Cardiac muscle cell (in vitro differentiated cells and primary cell): Measurements from ENCODE around the gene CHTF18. TPM values are rescaled to one million over a fixed set of nuclear protein-coding genes. Genes with fewer than 3 reads are reported as not detected.
"Not testable (repeated sequence)": the region's sequence is repeated elsewhere in the genome, so short reads cannot be mapped to it uniquely, and the experiment has no call there.

Experiments used
- DNase-seq, 2 donors: peaks; one replicate each; pipeline versions ENCODE4 v3.0.0 to v3.0.0-alpha.2; 2010 to 2017; ENCODE audit warnings: low read depth in 1 of 2, low spot score in 1 of 2
- H3K27ac ChIP-seq: fragments of 200-600 bp; sonication (generic); 2 replicates; pipeline ENCODE4 v1.5.1; 2016
- H3K27me3 ChIP-seq: fragments of 200-600 bp; sonication (generic); 2 replicates; pipeline ENCODE4 v1.6.0; 2016; ENCODE audit warnings: control low read depth
- H3K36me3 ChIP-seq: fragments of 200-600 bp; sonication (generic); 2 replicates; pipeline ENCODE4 v1.5.1; 2016; ENCODE audit warnings: control low read depth
- H3K4me1 ChIP-seq: fragments of 200-600 bp; sonication (generic); 2 replicates; pipeline ENCODE4 v1.8.1; 2017; ENCODE audit warnings: low read depth, mild to moderate bottlenecking, mixed run types
- H3K4me3 ChIP-seq: fragments of 200-600 bp; sonication (generic); 2 replicates; pipeline ENCODE4 v1.5.1; 2016; ENCODE audit warnings: mild to moderate bottlenecking
- H3K9me3 ChIP-seq: fragments of 200-600 bp; sonication (generic); 2 replicates; pipeline ENCODE4 v1.5.1; 2017; ENCODE audit warnings: low read depth, mild to moderate bottlenecking, control low read depth
- polyA plus RNA-seq: library from polyadenylated mRNA; unstranded; fragments of >200 nt; fragmentation: Nextera tagmentation; extraction: Ambion mirVana; gene quantifications from 2 replicates; pipeline ENCODE4 v1.2.1, GENCODE V29; 2016
- total RNA-seq: library from RNA; depleted of rRNA; stranded (reverse); fragments of >200 nt; gene quantifications from 2 replicates; pipeline ENCODE4 v1.2.3, GENCODE V29; 2016
- TF ChIP-seq, protein P1 (sequence below): IDR thresholded peaks from 2 replicates; pipeline ENCODE4 v1.5.1; 2012; ENCODE audit warnings: low read depth, mild to moderate bottlenecking, low read length

Gene CHTF18
- total and polyA plus RNA-seq, 2 experiments from 2014 or later = 43.6 to 107 TPM

DNA sequence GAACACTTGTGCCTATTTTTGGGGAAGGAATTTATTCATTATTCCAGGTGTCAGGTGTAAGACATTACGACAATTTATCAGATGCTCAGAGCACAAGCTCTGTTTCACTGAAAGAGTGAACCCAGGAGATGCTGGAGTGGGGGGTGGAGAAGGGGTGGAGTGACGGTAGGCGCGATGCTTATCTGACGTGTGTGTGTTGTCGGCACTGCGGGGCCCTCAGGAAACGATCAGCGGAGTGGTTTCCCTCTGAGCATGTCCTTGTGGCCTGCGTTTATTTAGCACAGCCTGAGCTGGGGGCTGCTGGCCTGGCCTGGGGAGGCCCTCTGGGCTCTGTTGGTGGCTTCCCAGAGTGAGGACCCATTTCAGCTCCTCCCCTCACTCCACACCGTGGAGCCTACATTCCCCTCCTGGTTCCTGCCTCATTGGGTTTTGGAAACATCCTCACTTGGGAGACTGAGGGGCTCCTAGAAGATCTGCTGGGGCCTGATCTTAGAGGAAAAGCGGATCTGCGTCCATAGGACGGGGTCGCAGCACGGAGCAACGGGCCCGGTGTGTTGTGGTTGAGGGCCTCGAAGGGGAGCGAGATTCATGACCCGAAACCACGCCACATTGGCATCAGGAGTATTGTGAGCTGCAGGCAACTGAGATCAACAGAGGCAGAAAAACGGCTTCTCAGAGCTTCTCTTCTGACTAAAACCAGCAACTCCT lies 31.1 kb downstream of the CHTF18 start:
- no peaks in the 10 kb centered on the region for H3K27me3 ChIP-seq
- no peaks in the 10 kb centered on the region for H3K9me3 ChIP-seq
- no peaks in the 10 kb centered on the region for H3K36me3 ChIP-seq
- no peak overlapping the region for H3K27ac ChIP-seq
- no peak for DNase-seq
- no peak overlapping the region for H3K4me3 ChIP-seq
- TF ChIP-seq, protein P1, sequence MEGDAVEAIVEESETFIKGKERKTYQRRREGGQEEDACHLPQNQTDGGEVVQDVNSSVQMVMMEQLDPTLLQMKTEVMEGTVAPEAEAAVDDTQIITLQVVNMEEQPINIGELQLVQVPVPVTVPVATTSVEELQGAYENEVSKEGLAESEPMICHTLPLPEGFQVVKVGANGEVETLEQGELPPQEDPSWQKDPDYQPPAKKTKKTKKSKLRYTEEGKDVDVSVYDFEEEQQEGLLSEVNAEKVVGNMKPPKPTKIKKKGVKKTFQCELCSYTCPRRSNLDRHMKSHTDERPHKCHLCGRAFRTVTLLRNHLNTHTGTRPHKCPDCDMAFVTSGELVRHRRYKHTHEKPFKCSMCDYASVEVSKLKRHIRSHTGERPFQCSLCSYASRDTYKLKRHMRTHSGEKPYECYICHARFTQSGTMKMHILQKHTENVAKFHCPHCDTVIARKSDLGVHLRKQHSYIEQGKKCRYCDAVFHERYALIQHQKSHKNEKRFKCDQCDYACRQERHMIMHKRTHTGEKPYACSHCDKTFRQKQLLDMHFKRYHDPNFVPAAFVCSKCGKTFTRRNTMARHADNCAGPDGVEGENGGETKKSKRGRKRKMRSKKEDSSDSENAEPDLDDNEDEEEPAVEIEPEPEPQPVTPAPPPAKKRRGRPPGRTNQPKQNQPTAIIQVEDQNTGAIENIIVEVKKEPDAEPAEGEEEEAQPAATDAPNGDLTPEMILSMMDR = no peak
- no peaks in the 10 kb centered on the region for H3K4me1 ChIP-seq

DNA sequence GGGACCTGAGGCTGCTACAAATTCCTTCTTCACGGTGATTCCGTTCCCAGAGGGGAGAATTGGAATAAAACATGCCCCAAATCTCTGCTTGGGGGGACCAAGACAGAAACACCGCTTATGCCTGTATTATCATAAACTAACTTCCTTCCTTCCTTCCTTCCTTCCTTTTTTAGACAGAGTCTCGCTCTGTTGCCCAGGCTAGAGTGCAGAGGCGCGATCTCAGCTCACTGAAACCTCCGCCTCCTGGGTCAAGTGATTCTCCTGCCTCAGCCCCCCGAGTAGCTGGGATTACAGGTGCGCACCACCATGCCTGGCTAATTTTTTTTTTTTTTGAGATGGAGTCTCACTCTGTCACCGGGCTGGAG lies 31.6 kb downstream of the CHTF18 start:
- DNase-seq, H3K36me3 ChIP-seq, H3K4me1 ChIP-seq, H3K27ac ChIP-seq, H3K27me3 ChIP-seq, H3K4me3 ChIP-seq, H3K9me3 ChIP-seq: not testable (repeated sequence)

DNA sequence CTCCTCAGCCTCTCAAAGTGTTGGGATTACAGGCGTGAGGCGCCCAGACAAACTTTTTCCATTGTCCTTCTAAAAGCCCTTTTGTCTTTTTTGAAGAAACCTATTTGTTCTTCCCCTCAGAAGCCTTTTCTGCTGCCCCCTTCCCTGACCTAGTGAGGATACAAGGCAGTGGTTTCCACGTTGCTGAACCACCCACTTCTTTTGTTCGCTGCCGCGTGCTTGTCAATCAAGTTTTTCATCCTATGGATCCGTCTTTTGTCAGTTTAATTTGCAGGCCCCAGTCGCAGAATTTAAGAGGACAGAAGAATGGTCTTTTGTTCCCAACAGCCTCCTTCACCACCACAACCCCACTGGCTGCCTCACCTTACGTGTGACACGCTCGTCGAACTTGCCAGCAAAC lies 32.3 kb downstream of the CHTF18 start:
- H3K27me3 ChIP-seq = no peaks in the 10 kb centered on the region
- H3K36me3 ChIP-seq = no peaks in the 10 kb centered on the region
- H3K9me3 ChIP-seq = no peaks in the 10 kb centered on the region
- TF ChIP-seq, protein P1 = no peak
- no peak overlapping the region for H3K4me3 ChIP-seq
- H3K27ac ChIP-seq = no peak overlapping the region
- H3K4me1 ChIP-seq = no peaks in the 10 kb centered on the region
- DNase-seq = no peak

DNA sequence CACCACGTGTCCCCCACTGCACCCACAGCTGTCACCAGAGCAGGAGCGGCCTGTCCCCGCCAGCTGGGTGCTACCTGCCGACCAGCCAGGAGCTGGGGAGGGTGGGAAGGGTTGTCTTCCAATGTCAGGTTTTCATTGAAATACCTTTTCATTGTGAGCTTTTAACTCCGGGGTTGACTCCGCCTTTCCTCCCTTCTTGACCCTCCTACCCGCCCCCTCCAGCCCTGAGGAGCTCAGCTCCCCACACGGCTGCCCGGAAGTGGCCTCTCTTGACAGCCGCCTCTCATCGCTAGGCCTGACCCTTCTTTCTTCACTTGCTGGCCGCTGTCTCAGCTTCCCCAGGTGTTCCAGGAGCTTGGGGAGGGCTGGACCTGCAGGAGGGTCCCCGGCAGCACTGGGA lies 33.3 kb downstream of the CHTF18 start:
- no peak for DNase-seq
- Histone ChIP-seq H3K36me3 (no peaks in the 10 kb centered on the region), H3K27ac (no peak overlapping the region), H3K9me3 (no peaks in the 10 kb centered on the region), H3K27me3 (no peaks in the 10 kb centered on the region), H3K4me1 (no peaks in the 10 kb centered on the region), H3K4me3 (no peak overlapping the region)
- TF ChIP-seq, protein P1 = no peak

DNA sequence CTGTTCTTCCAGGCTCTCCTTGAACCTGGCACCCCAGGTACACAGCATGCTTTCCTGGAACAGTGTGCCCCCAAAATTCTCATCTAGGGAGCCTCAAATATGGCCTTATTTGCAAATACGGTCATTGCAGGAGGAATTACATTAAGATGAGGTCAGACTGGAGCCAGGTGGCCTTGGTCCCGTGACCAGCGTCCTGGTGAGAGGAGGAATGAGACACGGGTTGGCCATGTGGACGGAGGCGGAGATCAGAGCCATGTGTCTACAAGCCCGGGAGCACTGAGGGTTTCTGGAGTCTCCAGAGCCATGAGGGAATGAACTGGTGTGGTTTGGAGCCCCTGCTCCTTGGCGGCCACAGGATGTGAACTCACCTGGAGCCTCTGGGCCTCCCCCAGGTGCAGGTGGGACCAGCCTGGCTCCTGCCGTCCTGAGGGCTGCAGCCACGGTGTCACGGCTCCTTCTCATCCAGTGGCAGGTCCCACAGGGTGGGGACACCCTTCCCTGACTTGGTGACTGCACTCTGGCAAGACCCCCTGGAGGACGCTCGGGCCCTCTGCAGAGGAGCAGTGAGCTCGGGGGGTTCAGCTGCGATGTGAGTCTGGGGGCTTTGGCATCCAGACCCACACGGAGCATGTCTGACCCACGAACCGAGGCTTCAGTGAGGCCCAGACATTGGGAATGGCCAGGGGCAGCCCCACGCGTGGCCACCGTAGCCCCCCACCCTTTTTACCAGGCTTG lies 33.9 kb downstream of the CHTF18 start:
- no peak for DNase-seq
- Histone ChIP-seq H3K9me3 (no peaks in the 10 kb centered on the region), H3K36me3 (no peaks in the 10 kb centered on the region), H3K4me1 (no peaks in the 10 kb centered on the region), H3K27me3 (no peaks in the 10 kb centered on the region), H3K4me3 (no peak overlapping the region), H3K27ac (no peak overlapping the region)
- TF ChIP-seq, protein P1 = no peak

DNA sequence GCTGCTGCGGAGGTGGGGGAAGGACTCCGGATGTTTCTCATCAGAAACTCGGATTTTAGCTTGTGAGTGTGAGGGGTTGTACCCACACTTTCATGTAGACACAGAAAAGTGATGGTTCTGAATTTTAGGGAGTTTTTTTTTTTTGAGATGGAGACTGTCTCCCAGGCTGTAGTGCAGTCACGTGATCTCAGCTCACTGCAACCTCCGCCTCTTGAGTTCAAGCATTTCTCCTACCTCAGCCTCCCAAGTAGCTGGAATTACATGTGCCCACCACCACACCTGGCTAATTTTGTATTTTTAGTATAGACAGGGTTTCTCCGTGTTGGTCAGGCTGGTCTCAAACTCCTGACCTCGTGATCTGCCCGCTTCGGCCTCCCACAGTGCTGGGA lies 34.5 kb downstream of the CHTF18 start:
- TF ChIP-seq, protein P1 = no peak
- Histone ChIP-seq H3K4me1 (no peaks in the 10 kb centered on the region), H3K27me3 (no peaks in the 10 kb centered on the region), H3K36me3 (no peaks in the 10 kb centered on the region), H3K4me3 (no peak overlapping the region), H3K9me3 (no peaks in the 10 kb centered on the region), H3K27ac (no peak overlapping the region)
- no peak for DNase-seq
